ENCODE data around the gene CACUL1. TPM values are rescaled to one million over a fixed set of nuclear protein-coding genes. Genes with fewer than 3 reads are reported as not detected.

The CACUL1 gene
- total RNA-seq, 4 donors from 2014 or later: 13.1 to 29.1 (median 23.2) TPM

DNA sequence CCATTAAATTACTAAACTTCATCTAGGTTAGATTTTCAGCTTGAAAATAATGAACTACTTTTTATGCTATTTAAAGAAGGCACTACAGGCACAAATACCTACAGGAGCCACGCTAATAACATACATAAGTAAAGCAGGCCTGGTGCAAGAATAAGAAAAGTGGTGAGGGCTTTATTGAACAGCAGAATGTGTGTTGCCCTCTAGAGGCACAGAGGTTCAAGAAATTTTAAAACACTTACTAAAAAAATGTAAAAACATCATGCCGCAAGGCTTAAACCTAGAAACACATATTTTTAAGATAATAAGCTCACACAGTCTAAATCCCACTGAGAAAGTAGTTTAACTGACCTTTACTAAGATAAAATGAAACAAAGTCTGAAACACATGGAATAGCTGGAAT is 20.3 kb downstream of the CACUL1 start:
- Histone ChIP-seq H3K36me3 (no peaks in the 10 kb centered on the region), H3K4me3 (no peak overlapping the region), H3K27me3 (no peaks in the 10 kb centered on the region), H3K9me3 (no peaks in the 10 kb centered on the region), H3K27ac (no peak overlapping the region), H3K4me1 (peaks cover 57 to 97% (median 78%) of the 10 kb centered on the region in 4 donors)
- no peak for DNase-seq
- in situ Hi-C loops (cut with MboI; ENCODE audit: low pct_ligation_motif_present in 1 of 4, low pct_unique_long_range_greater_than_20kb in 1 of 4, low sequenced_read_pairs in 3 of 4): no loop called here
- intact Hi-C loops (cut with DNase I; ENCODE audit: low total_unique reads): no loop called here
- WGBS, 2 donors (ENCODE audit: low coverage in 1 of 2): 82 to 90% methylated on average over 2 of the region's 2 CpGs
- TF ChIP-seq POLR2A (IDR thresholded peaks at IDR 0.05) (no peak), EP300 (IDR thresholded peaks at IDR 0.05; ENCODE audit: low read depth) (no peak), CTCF (IDR thresholded peaks at IDR 0.05) (peak in 1 of 5 experiments; percentile 5), POLR2AphosphoS5 (IDR thresholded peaks at IDR 0.05) (no peak)

GRCh38 chr10:118732245-118733165 is 22.3 kb downstream of the CACUL1 start:
- peak; percentile 45 for DNase-seq
- Histone ChIP-seq H3K27me3 (no peaks in the 10 kb centered on the region), H3K4me1 (peaks cover 52 to 84% (median 65%) of the 10 kb centered on the region in 4 donors), H3K36me3 (no peaks in the 10 kb centered on the region), H3K27ac (peak overlapping the region in 3 of 4 donors; percentile 40 to 70 (median 59)), H3K4me3 (no peak overlapping the region), H3K9me3 (no peaks in the 10 kb centered on the region)
- intact Hi-C loops (cut with DNase I; ENCODE audit: low total_unique reads) (no loop called here), in situ Hi-C loops (cut with MboI; ENCODE audit: low pct_ligation_motif_present in 1 of 4, low pct_unique_long_range_greater_than_20kb in 1 of 4, low sequenced_read_pairs in 3 of 4) (no loop called here)
- TF ChIP-seq POLR2AphosphoS5 (IDR thresholded peaks at IDR 0.05) (peak in 1 of 3 donors; percentile 36), POLR2A (IDR thresholded peaks at IDR 0.05) (no peak), CTCF (IDR thresholded peaks at IDR 0.05) (no peak), EP300 (IDR thresholded peaks at IDR 0.05; ENCODE audit: low read depth) (no peak)
- whole genome bisulfite sequencing, 2 donors (ENCODE audit: low coverage in 1 of 2): 18 to 59% methylated on average over 9 to 12 of the region's 12 CpGs

DNA sequence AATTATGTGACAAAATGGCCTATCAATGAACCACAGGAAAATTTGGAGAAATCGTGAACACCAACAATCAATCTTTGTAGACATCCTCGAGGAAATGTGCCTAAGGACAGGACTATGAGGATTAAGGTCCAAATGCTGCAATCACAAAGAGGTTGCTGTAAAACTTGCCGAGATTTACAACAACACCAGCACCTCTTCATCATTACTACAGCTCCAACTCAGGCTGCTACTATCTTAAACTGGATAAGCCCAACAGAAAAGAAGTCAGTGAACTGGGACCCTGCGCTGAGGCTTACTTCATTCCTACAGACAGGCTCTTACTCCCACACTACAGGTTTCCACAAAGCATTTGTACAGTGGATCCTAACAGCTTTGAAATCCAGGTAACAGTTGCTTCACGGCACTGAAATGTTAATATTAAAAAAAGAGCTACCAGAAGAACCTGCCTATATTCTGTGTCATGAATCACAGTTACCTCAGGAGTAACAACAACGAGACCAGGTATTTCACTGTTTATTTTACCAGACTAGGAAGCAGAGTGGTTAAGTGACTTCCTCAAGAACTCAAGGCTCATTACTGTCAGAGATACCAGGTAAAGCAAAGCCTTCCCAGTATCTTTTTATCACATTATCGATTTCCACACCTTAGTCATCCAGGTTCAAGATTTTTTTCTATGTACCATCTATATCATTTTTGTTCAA is 23.9 kb downstream of the CACUL1 start:
- no peaks in the 10 kb centered on the region for H3K27me3 ChIP-seq
- peak; percentile 19 for DNase-seq
- H3K4me3 ChIP-seq: no peak overlapping the region
- WGBS, 2 donors (ENCODE audit: low coverage in 1 of 2): 39 to 42% methylated on average over 6 to 7 of the region's 7 CpGs
- in situ Hi-C loops (cut with MboI; ENCODE audit: low pct_ligation_motif_present in 1 of 4, low pct_unique_long_range_greater_than_20kb in 1 of 4, low sequenced_read_pairs in 3 of 4) (no loop called here), intact Hi-C loops (cut with DNase I; ENCODE audit: low total_unique reads) (no loop called here)
- H3K36me3 ChIP-seq: no peaks in the 10 kb centered on the region
- peak overlapping the region; percentile 37 to 70 (median 62) for H3K27ac ChIP-seq
- TF ChIP-seq CTCF (IDR thresholded peaks at IDR 0.05) (no peak), POLR2A (IDR thresholded peaks at IDR 0.05) (no peak), POLR2AphosphoS5 (IDR thresholded peaks at IDR 0.05) (peak in 1 of 3 donors; percentile 12)
- no peaks in the 10 kb centered on the region for H3K9me3 ChIP-seq
- H3K4me1 ChIP-seq: peaks cover 40 to 78% (median 55%) of the 10 kb centered on the region in 4 donors

DNA sequence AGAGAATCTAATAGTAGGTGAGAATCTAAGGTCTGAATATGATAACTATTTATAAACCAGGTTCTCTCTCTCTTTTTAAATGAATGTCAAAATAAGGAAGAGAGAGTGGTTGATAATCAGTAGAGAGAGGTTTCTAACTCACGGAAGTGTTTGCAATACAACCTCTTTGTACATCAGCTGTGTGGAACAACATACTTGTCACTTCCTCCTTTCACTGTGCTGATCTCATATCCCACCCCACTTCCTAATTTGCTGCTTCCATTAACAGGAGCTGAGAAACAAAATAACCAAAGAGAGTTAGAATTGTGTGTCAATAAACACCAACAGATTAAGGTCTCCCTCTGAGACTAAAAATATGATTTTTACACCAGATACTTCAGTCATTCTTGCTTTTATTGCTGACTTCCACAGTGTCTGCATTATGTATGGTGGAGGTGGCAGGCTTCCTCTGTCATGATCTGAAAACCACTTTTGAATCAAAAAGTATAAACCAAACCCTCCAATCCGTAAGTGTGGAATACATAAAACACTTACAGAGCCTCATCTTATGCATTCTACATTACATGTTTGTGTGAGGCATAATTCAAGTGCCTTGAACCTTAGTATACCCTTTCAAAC is 25.0 kb downstream of the CACUL1 start:
- no peaks in the 10 kb centered on the region for H3K36me3 ChIP-seq
- in situ Hi-C loops (cut with MboI; ENCODE audit: low pct_ligation_motif_present in 1 of 4, low pct_unique_long_range_greater_than_20kb in 1 of 4, low sequenced_read_pairs in 3 of 4) (loop anchor here in 1 of 4 donors (10.0 kb wide), 1 partner anchor 165 kb away; no protein-coding TSS in a partner anchor), intact Hi-C loops (cut with DNase I; ENCODE audit: low total_unique reads) (no loop called here)
- no peaks in the 10 kb centered on the region for H3K9me3 ChIP-seq
- peak overlapping the region; percentile 37 to 70 (median 62) for H3K27ac ChIP-seq
- no peaks in the 10 kb centered on the region for H3K27me3 ChIP-seq
- no peak for DNase-seq
- H3K4me3 ChIP-seq: no peak overlapping the region
- peaks cover 35 to 70% (median 51%) of the 10 kb centered on the region in 4 donors for H3K4me1 ChIP-seq
- TF ChIP-seq POLR2AphosphoS5 (IDR thresholded peaks at IDR 0.05) (peak in 1 of 3 donors; percentile 6), EP300 (IDR thresholded peaks at IDR 0.05; ENCODE audit: low read depth) (no peak)
- WGBS, 2 donors (ENCODE audit: low coverage in 1 of 2): 27 to 53% methylated on average over 2 of the region's 2 CpGs

Measured in transverse colon (tissue), 4 donors.